SK-N-SH (cell line): Measurements from ENCODE around the gene SMIM12.

Experiments used
- CHD2 ChIP-seq: fragments of 150-350 bp; IDR thresholded peaks from 2 replicates; pipeline ENCODE4 v1.6.1; 2018; ENCODE audit warnings: low read length; ENCODE audit not compliant: partially characterized antibody
- EP300 ChIP-seq, 2 experiments: IDR thresholded peaks; 2 replicates each; pipeline versions ENCODE4 v1.4.0 to v1.6.1; 2012; ENCODE audit warnings: borderline replicate concordance in 1 of 2, low read depth in 1 of 2, low read length in 1 of 2
- FOSL2 ChIP-seq: IDR thresholded peaks from 2 replicates; pipeline ENCODE4 v1.4.0; 2012; ENCODE audit warnings: low read depth, mild to moderate bottlenecking, moderate library complexity, borderline replicate concordance
- GABPA ChIP-seq: IDR thresholded peaks from 2 replicates; pipeline ENCODE4 v1.4.0; 2012; ENCODE audit warnings: low read depth, mild to moderate bottlenecking
- GATA2 ChIP-seq: sonication (generic); formaldehyde crosslinking; IDR thresholded peaks from 2 replicates; pipeline ENCODE4 v1.5.0; 2020; ENCODE audit warnings: mild to moderate bottlenecking, missing genetic modification reagents
- POLR2AphosphoS5 ChIP-seq: IDR thresholded peaks from 2 replicates; pipeline ENCODE4 v1.6.1; 2012; ENCODE audit warnings: low read depth, low read length
- RCOR1 ChIP-seq: fragments of 150-350 bp; IDR thresholded peaks from 2 replicates; pipeline ENCODE4 v1.6.1; 2017; ENCODE audit warnings: antibody characterized with exemption, low read length
- RFX5 ChIP-seq: IDR thresholded peaks from 2 replicates; pipeline ENCODE4 v1.6.1; 2012; ENCODE audit warnings: mild to moderate bottlenecking, improper control_type of control experiment, low read length
- TAF1 ChIP-seq: IDR thresholded peaks from 2 replicates; pipeline ENCODE4 v1.6.1; 2012; ENCODE audit warnings: low read depth, mild to moderate bottlenecking, low read length, moderate library complexity, borderline replicate concordance
- TCF12 ChIP-seq: IDR thresholded peaks from 2 replicates; pipeline ENCODE4 v1.4.0; 2012
- TF ChIP-seq, protein P1 (sequence below): fragments of 200-600 bp; sonication (generic); IDR thresholded peaks from 2 replicates; pipeline ENCODE4 v1.6.1; 2017; ENCODE audit warnings: antibody characterized with exemption, mild to moderate bottlenecking, moderate library complexity

DNA sequence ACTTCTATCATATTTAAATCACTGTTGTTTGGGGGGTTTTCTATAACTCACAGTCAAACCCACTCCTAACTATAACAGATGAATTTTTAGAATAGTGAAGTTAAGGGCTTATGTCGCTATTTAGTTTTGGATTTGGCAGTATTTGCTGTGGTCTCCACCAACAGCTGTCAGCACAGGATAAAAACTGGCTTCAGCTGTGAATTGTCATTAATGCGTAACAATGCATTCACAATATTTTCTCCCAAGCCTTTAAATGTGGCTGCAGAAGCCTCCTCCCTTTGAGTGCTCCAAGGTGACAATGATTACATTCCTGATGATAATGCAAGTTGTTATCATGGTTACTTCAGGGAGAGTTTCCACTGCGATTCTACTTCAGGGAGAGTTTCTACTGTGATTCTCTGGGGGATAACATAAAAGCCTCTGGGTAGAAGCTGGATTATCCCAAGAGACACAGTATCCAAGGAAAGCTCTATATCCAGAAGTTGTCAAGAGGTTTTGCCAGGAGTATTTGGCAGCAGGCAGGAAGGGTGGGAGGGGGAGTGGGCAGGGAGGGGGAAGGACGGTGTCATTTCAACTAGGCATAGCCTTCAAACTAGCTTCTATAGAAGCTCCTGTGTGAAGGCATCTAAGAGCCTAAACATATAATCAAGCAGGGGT is 14.9 kb upstream of the SMIM12 start:
- TF ChIP-seq CHD2 (no peak), TAF1 (no peak), EP300 (IDR thresholded peaks at IDR 0.05; ENCODE audit: borderline replicate concordance in 1 of 2, low read depth in 1 of 2, low read length in 1 of 2) (no peak), GATA2 (CRISPR knock-in tag) (no peak), RCOR1 (no peak), TCF12 (no peak), FOSL2 (no peak), RFX5 (no peak), GABPA (no peak), POLR2AphosphoS5 (no peak)
- TF ChIP-seq, protein P1, sequence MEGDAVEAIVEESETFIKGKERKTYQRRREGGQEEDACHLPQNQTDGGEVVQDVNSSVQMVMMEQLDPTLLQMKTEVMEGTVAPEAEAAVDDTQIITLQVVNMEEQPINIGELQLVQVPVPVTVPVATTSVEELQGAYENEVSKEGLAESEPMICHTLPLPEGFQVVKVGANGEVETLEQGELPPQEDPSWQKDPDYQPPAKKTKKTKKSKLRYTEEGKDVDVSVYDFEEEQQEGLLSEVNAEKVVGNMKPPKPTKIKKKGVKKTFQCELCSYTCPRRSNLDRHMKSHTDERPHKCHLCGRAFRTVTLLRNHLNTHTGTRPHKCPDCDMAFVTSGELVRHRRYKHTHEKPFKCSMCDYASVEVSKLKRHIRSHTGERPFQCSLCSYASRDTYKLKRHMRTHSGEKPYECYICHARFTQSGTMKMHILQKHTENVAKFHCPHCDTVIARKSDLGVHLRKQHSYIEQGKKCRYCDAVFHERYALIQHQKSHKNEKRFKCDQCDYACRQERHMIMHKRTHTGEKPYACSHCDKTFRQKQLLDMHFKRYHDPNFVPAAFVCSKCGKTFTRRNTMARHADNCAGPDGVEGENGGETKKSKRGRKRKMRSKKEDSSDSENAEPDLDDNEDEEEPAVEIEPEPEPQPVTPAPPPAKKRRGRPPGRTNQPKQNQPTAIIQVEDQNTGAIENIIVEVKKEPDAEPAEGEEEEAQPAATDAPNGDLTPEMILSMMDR: no peak
